Sigmoid colon (tissue), 7 donors: Measurements from ENCODE around the gene TNFRSF1B. TPM values are rescaled to one million over a fixed set of nuclear protein-coding genes. Genes with fewer than 3 reads are reported as not detected.
"Not testable (repeated sequence)": the region's sequence is repeated elsewhere in the genome, so short reads cannot be mapped to it uniquely, and the experiment has no call there.

Experiments
- DNase-seq: peaks from one replicate; pipeline ENCODE4 v3.0.0-alpha.2; 2019
- H3K27ac ChIP-seq, 4 donors: fragments of 200-600 bp; sonication (generic); one replicate each; pipeline ENCODE4 v1.5.1; 2016 to 2019; ENCODE audit warnings: mild to moderate bottlenecking in 1 of 4
- H3K27me3 ChIP-seq, 3 donors: fragments of 200-600 bp; sonication (generic); one replicate each; pipeline ENCODE4 v1.5.1; 2019; ENCODE audit warnings: mild to moderate bottlenecking in 1 of 3
- H3K36me3 ChIP-seq, 4 donors: fragments of 200-600 bp; sonication (generic); one replicate each; pipeline ENCODE4 v1.5.1; 2016 to 2019
- H3K4me1 ChIP-seq, 4 donors: fragments of 200-600 bp; sonication (generic); one replicate each; pipeline ENCODE4 v1.5.1; 2017 to 2019
- H3K4me3 ChIP-seq, 4 donors: fragments of 200-600 bp; sonication (generic); one replicate each; pipeline ENCODE4 v1.5.1; 2017 to 2019; ENCODE audit warnings: mild to moderate bottlenecking in 2 of 4, moderate library complexity in 1 of 4
- H3K9me3 ChIP-seq, 4 donors: fragments of 200-600 bp in 3 of 4; sonication (generic) in 3 of 4; one replicate each; pipeline versions ENCODE4 v1.5.1 to v1.6.1; 2013 to 2019
- CTCF ChIP-seq, 4 experiments: fragments of 450-650 bp in 3 of 4; fragments of 200-600 bp in 1 of 4; IDR thresholded peaks; one replicate each; pipeline ENCODE4 v1.5.1; 2016 to 2019; ENCODE audit warnings: antibody characterized with exemption in 4 of 4, mild to moderate bottlenecking in 3 of 4, moderate library complexity in 2 of 4
- EP300 ChIP-seq, 4 donors: sonication (generic); formaldehyde crosslinking; IDR thresholded peaks; one replicate each; pipeline ENCODE4 v1.6.1; 2017; ENCODE audit warnings: antibody characterized with exemption in 4 of 4
- POLR2A ChIP-seq, 2 donors: fragments of 450-650 bp; IDR thresholded peaks; one replicate each; pipeline ENCODE4 v1.6.1; 2016; ENCODE audit warnings: antibody characterized with exemption in 2 of 2, mild to moderate bottlenecking in 2 of 2, moderate library complexity in 2 of 2
- POLR2AphosphoS5 ChIP-seq, 4 donors: sonication (generic); formaldehyde crosslinking; IDR thresholded peaks; one replicate each; pipeline ENCODE4 v1.6.1; 2017; ENCODE audit warnings: antibody characterized with exemption in 4 of 4
- WGBS, 2 donors: extraction: QIAGEN DNeasy Blood & Tissue Kit; methylation state at CpG; one replicate each; pipeline ENCODE4 v1.1.7; 2013; 5-methylcytosine and 5-hydroxymethylcytosine counted together
- intact Hi-C: fragments of 100-400 bp; cut with DNase I; formaldehyde crosslinking; loops from one replicate; pipeline ENCODE4 v1.15.1; 2023
- polyA plus RNA-seq, 3 donors: library from polyadenylated mRNA; stranded (reverse); fragments of 200-250 nt; gene quantifications; one replicate each; pipeline ENCODE4 v1.2.3, GENCODE V29; 2013
- total RNA-seq, 4 donors: library from RNA; depleted of rRNA; stranded (reverse); fragments of >200 nt; gene quantifications; one replicate each; pipeline ENCODE4 v1.1.0, GENCODE V29; 2016
- donor health status: healthy with polysubstance abuse.
- donor health status: Bipolar disorder and iron deficiency.
- donor health status: healthy.

The TNFRSF1B gene
- total and polyA plus RNA-seq, 7 donors: 4.2 to 37.2 (median 18.6) TPM

GRCh38 chr1:12215118-12215961 lies 48.5 kb downstream of the TNFRSF1B start:
- WGBS, 2 donors: 86 to 92% methylated on average over 12 of the region's 12 CpGs
- Histone ChIP-seq H3K4me1 (no peaks in the 10 kb centered on the region), H3K9me3 (no peaks in the 10 kb centered on the region), H3K27ac (no peak overlapping the region), H3K36me3 (no peaks in the 10 kb centered on the region), H3K27me3 (no peaks in the 10 kb centered on the region), H3K4me3 (no peak overlapping the region)
- no peak for DNase-seq
- no peak for TF ChIP-seq POLR2AphosphoS5 (IDR thresholded peaks at IDR 0.05)
- intact Hi-C loops: no loop called here

- TF ChIP-seq POLR2A (IDR thresholded peaks at IDR 0.05) (no peak), CTCF (IDR thresholded peaks at IDR 0.05) (no peak), POLR2AphosphoS5 (IDR thresholded peaks at IDR 0.05) (no peak), EP300 (IDR thresholded peaks at IDR 0.05) (no peak)
- H3K36me3 ChIP-seq: no peaks in the 10 kb centered on the region
- H3K4me3 ChIP-seq: no peak overlapping the region
- no peaks in the 10 kb centered on the region for H3K27me3 ChIP-seq
- H3K9me3 ChIP-seq: no peaks in the 10 kb centered on the region
- H3K4me1 ChIP-seq: no peaks in the 10 kb centered on the region
- WGBS, 2 donors: 91 to 92% methylated on average over 4 of the region's 4 CpGs
- no peak for DNase-seq
- intact Hi-C loops: no loop called here
- H3K27ac ChIP-seq: no peak overlapping the region
Observed at GRCh38 chr1:12219800-12220199, 53.0 kb downstream of the TNFRSF1B start.

GRCh38 chr1:12220890-12221289 lies 54.1 kb downstream of the TNFRSF1B start:
- no peaks in the 10 kb centered on the region for H3K9me3 ChIP-seq
- no peaks in the 10 kb centered on the region for H3K36me3 ChIP-seq
- no peaks in the 10 kb centered on the region for H3K27me3 ChIP-seq
- WGBS, 2 donors: 77 to 79% methylated on average over 2 of the region's 2 CpGs
- intact Hi-C loops: no loop called here
- H3K4me3 ChIP-seq: no peak overlapping the region
- DNase-seq: no peak
- TF ChIP-seq EP300 (IDR thresholded peaks at IDR 0.05) (no peak), POLR2AphosphoS5 (IDR thresholded peaks at IDR 0.05) (no peak), POLR2A (IDR thresholded peaks at IDR 0.05) (no peak), CTCF (IDR thresholded peaks at IDR 0.05) (no peak)
- no peak overlapping the region for H3K27ac ChIP-seq
- H3K4me1 ChIP-seq: no peaks in the 10 kb centered on the region

GRCh38 chr1:12222700-12223099 lies 55.9 kb downstream of the TNFRSF1B start:
- H3K27ac ChIP-seq, H3K36me3 ChIP-seq, H3K9me3 ChIP-seq, H3K4me3 ChIP-seq, H3K27me3 ChIP-seq, DNase-seq, H3K4me1 ChIP-seq, intact Hi-C loops: not testable (repeated sequence)
- WGBS, 2 donors: 98 to 100% methylated on average over 1 of the region's 1 CpG

GRCh38 chr1:12224092-12224491 lies 57.3 kb downstream of the TNFRSF1B start:
- DNase-seq, H3K9me3 ChIP-seq, H3K36me3 ChIP-seq, H3K27me3 ChIP-seq, H3K4me1 ChIP-seq, H3K27ac ChIP-seq, H3K4me3 ChIP-seq, intact Hi-C loops: not testable (repeated sequence)
- WGBS, 2 donors: 85 to 93% methylated on average over 6 of the region's 6 CpGs

- H3K27me3 ChIP-seq: no peaks in the 10 kb centered on the region
- H3K4me3 ChIP-seq: no peak overlapping the region
- TF ChIP-seq POLR2A (IDR thresholded peaks at IDR 0.05) (no peak), EP300 (IDR thresholded peaks at IDR 0.05) (no peak), CTCF (IDR thresholded peaks at IDR 0.05) (no peak), POLR2AphosphoS5 (IDR thresholded peaks at IDR 0.05) (no peak)
- no peaks in the 10 kb centered on the region for H3K36me3 ChIP-seq
- H3K9me3 ChIP-seq: no peaks in the 10 kb centered on the region
- intact Hi-C loops: no loop called here
- DNase-seq: no peak
- no peak overlapping the region for H3K27ac ChIP-seq
- H3K4me1 ChIP-seq: peaks cover 0 to 19% (median 15%) of the 10 kb centered on the region in 4 donors
- 81 to 92% methylated on average over 7 of the region's 7 CpGs for WGBS, 2 donors
Observed at GRCh38 chr1:12228979-12229378, 62.2 kb downstream of the TNFRSF1B start.
